Esophagus muscularis mucosa (tissue), 4 donors: ENCODE data around the gene RBMS3. TPM values are rescaled to one million over a fixed set of nuclear protein-coding genes. Genes with fewer than 3 reads are reported as not detected.
"Not testable (repeated sequence)": the region's sequence is repeated elsewhere in the genome, so short reads cannot be mapped to it uniquely, and the experiment has no call there.

Source experiments
- DNase-seq: peaks from one replicate; pipeline ENCODE4 v3.0.0-alpha.2; 2017; ENCODE audit errors: extremely low spot score
- H3K27ac ChIP-seq, 4 donors: fragments of 200-600 bp; sonication (generic); replicated peaks in 1 of 4; 1 replicate in 3 of 4; 2 replicates in 1 of 4; pipeline ENCODE4 v1.5.1; 2016 to 2019; ENCODE audit warnings: mild to moderate bottlenecking in 1 of 4
- H3K27me3 ChIP-seq, 4 donors: fragments of 200-600 bp; sonication (generic); one replicate each; pipeline versions ENCODE4 v1.5.1 to v1.6.0; 2016 to 2019
- H3K36me3 ChIP-seq, 4 donors: fragments of 200-600 bp; sonication (generic); one replicate each; pipeline ENCODE4 v1.5.1; 2016 to 2019
- H3K4me1 ChIP-seq, 4 donors: fragments of 200-600 bp; sonication (generic); one replicate each; pipeline ENCODE4 v1.5.1; 2016 to 2019
- H3K4me3 ChIP-seq, 4 donors: fragments of 200-600 bp; sonication (generic); 1 replicate in 2 of 4; 2 replicates in 2 of 4; pipeline ENCODE4 v1.5.1; 2016 to 2019; ENCODE audit warnings: mild to moderate bottlenecking in 4 of 4, moderate library complexity in 1 of 4
- H3K9me3 ChIP-seq, 4 donors: fragments of 200-600 bp; sonication (generic); 1 replicate in 3 of 4; 2 replicates in 1 of 4; pipeline ENCODE4 v1.5.1; 2016 to 2019
- EP300 ChIP-seq: sonication (generic); formaldehyde crosslinking; IDR thresholded peaks from one replicate; pipeline ENCODE4 v1.6.1; 2017; ENCODE audit warnings: antibody characterized with exemption
- POLR2A ChIP-seq: fragments of 450-650 bp; IDR thresholded peaks from one replicate; pipeline ENCODE4 v1.6.1; 2017; ENCODE audit warnings: antibody characterized with exemption, moderate library complexity, mild to moderate bottlenecking, low read depth
- POLR2AphosphoS5 ChIP-seq, 2 donors: sonication (generic); formaldehyde crosslinking; IDR thresholded peaks; one replicate each; pipeline ENCODE4 v1.6.1; 2017; ENCODE audit warnings: antibody characterized with exemption in 2 of 2
- WGBS: methylation state at CpG from one replicate; pipeline ENCODE4 v1.1.5; 2018; 5-methylcytosine and 5-hydroxymethylcytosine counted together
- intact Hi-C: fragments of 100-400 bp; cut with DNase I; formaldehyde crosslinking; loops from one replicate; pipeline ENCODE4 v1.15.1; 2023
- total RNA-seq, 4 donors: library from RNA; depleted of rRNA; stranded (reverse); fragments of >200 nt; gene quantifications; one replicate each; pipeline versions ENCODE4 v1.1.0 to v1.2.1, GENCODE V29; 2016
- TF ChIP-seq, protein P1 (sequence below), 3 experiments: fragments of 200-600 bp in 2 of 3; fragments of 450-650 bp in 1 of 3; sonication (generic) in 2 of 3; IDR thresholded peaks; one replicate each; pipeline ENCODE4 v1.5.1; 2017 to 2019; ENCODE audit warnings: antibody characterized with exemption in 3 of 3, mild to moderate bottlenecking in 2 of 3, moderate library complexity in 1 of 3

The RBMS3 gene
- total RNA-seq, 4 donors from 2014 or later = 53.0 to 81.5 (median 61.2) TPM

DNA sequence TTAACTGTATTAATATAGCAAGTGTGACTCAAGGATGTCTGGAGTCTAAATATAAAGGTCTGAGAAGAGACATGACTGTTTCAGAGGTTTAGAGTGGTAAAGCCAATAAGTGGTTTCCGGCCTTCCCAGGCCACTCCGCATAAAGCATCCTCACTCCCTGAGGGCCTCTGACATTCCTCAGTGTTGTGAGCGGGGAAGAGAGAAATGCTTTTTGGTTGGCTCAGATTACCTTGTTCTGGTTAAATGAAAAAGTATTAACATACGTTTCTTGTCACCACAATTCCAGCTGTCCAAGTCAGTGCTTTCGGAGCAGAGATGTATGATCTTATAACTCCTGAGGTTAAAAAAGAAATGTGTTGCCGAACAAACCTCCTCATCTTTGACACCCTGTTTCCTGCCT is 103.8 kb downstream of the RBMS3 start:
- no peak for DNase-seq
- Histone ChIP-seq H3K27ac (peak overlapping the region; percentile 51 to 67 (median 57)), H3K9me3 (peaks cover 0 to 3% (median 0%) of the 10 kb centered on the region in 4 donors), H3K36me3 (no peaks in the 10 kb centered on the region), H3K27me3 (no peaks in the 10 kb centered on the region), H3K4me1 (peaks cover 12 to 41% (median 30%) of the 10 kb centered on the region in 4 donors), H3K4me3 (no peak overlapping the region)
- TF ChIP-seq POLR2AphosphoS5 (IDR thresholded peaks at IDR 0.05) (peak in 1 of 2 donors; percentile 22), EP300 (no peak), POLR2A (no peak)
- TF ChIP-seq, protein P1, sequence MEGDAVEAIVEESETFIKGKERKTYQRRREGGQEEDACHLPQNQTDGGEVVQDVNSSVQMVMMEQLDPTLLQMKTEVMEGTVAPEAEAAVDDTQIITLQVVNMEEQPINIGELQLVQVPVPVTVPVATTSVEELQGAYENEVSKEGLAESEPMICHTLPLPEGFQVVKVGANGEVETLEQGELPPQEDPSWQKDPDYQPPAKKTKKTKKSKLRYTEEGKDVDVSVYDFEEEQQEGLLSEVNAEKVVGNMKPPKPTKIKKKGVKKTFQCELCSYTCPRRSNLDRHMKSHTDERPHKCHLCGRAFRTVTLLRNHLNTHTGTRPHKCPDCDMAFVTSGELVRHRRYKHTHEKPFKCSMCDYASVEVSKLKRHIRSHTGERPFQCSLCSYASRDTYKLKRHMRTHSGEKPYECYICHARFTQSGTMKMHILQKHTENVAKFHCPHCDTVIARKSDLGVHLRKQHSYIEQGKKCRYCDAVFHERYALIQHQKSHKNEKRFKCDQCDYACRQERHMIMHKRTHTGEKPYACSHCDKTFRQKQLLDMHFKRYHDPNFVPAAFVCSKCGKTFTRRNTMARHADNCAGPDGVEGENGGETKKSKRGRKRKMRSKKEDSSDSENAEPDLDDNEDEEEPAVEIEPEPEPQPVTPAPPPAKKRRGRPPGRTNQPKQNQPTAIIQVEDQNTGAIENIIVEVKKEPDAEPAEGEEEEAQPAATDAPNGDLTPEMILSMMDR (IDR thresholded peaks at IDR 0.05) = no peak
- intact Hi-C loops = no loop called here
- 48% methylated on average over 6 of the region's 6 CpGs for WGBS

DNA sequence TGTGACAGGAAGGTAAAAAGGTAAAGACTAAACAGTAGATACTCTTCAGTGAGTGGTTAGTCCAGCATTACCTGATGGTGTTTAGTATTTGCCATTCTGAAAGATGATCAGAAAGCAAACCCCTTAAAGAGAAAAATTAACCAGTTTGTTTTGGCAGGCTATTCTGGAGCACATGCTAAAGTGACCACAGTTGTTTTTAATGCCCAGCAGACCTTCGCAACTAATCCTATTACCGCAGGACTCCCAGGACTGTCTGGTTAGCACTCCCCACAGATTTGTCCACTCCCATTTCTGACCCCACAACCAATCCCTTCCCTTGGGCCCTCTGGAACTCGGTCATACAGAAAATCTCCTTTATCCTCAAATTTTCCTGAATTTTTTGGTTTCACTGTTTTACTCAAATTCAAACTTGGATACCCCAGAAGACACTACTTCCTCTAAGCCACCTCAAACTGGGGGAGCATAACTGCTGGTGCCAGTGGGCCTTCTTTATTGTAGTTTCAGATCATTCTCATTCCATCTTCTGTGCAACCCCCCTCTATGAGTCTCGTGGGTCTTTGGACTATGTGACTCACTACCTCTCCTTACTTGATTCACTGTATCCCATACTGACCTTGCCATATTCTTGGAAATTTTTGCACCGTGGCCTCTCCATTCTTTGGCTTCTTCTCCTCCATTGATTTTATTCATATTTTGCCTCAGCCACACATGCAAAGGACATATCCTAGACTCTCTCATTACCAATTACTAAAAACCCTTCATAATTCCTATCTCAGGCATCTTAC is 104.4 kb downstream of the RBMS3 start:
- DNase-seq = no peak
- 58% methylated on average over 5 of the region's 5 CpGs for WGBS
- no peaks in the 10 kb centered on the region for H3K36me3 ChIP-seq
- H3K27me3 ChIP-seq = no peaks in the 10 kb centered on the region
- intact Hi-C loops = no loop called here
- no peak overlapping the region for H3K4me3 ChIP-seq
- H3K4me1 ChIP-seq = peaks cover 12 to 41% (median 30%) of the 10 kb centered on the region in 4 donors
- TF ChIP-seq EP300 = no peak
- TF ChIP-seq POLR2A = no peak
- TF ChIP-seq POLR2AphosphoS5 (IDR thresholded peaks at IDR 0.05) = no peak
- TF ChIP-seq, protein P1 (IDR thresholded peaks at IDR 0.05) = no peak
- H3K9me3 ChIP-seq = peaks cover 0 to 3% (median 0%) of the 10 kb centered on the region in 4 donors
- H3K27ac ChIP-seq = peak overlapping the region; percentile 51 to 67 (median 57)

DNA sequence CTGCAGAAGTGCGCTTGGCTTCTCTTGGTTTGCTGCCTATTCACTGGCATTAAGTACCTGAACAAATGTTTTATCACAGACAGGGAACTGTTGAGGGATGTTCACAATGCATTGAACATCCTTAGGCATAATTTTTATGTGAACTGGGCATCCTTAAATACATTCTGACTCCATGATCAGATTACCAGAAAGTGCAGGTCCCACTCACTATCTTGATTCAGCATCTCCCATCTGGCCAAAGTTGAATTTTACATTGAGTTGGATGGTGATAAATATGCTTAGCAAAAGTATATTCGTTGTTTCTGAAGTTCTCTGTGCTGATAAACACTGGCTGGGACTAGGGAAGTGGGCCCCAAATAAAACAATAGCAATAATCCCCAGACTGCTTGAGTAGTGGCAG is 108.5 kb downstream of the RBMS3 start:
- DNase-seq = no peak
- H3K27ac ChIP-seq = no peak overlapping the region
- H3K4me3 ChIP-seq = no peak overlapping the region
- intact Hi-C loops = no loop called here
- no peaks in the 10 kb centered on the region for H3K36me3 ChIP-seq
- TF ChIP-seq POLR2A (no peak), EP300 (no peak)
- TF ChIP-seq, protein P1 (IDR thresholded peaks at IDR 0.05) = no peak
- H3K27me3 ChIP-seq = no peaks in the 10 kb centered on the region
- 67% methylated on average over 2 of the region's 2 CpGs for WGBS
- H3K4me1 ChIP-seq = peaks cover 0 to 12% (median 11%) of the 10 kb centered on the region in 4 donors
- H3K9me3 ChIP-seq = no peaks in the 10 kb centered on the region

DNA sequence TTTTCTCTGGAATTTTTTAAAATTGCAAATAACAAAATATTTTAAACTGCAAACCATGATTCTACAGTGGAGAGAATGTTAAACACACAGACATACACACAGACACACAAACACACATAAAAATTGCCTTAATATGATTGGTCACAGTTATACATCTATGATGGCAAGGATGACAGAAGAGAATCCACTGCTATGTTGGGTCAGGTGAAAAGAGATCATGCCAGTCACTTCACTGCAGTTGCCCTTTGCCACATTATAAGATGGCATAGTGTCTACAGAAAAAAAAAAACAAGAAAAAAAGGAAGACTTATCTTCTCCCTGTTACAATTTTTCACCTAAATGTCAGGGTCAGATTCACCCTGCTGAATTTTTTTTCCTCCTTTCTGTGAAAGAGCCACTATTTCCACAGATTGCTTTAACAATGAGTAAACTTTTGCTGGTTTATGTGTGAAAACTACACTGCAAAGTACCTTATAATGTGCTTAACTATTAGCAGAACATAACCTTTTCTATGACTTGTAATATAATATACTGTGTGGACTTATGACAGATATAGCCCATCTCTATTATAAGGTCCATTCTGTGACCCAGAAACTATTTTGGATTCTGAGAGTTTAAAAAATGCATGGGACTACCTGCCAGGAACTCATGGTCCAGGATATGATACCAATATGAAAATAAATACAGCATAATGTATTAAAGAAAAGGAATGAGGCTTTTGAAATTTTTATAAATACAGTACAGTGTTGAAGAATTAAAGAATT is 111.9 kb downstream of the RBMS3 start:
- H3K4me1 ChIP-seq = peaks cover 0 to 2% (median under 1%) of the 10 kb centered on the region in 4 donors
- TF ChIP-seq POLR2A (no peak), POLR2AphosphoS5 (IDR thresholded peaks at IDR 0.05) (no peak), EP300 (no peak)
- TF ChIP-seq, protein P1 (IDR thresholded peaks at IDR 0.05) = no peak
- H3K27ac ChIP-seq = no peak overlapping the region
- no peaks in the 10 kb centered on the region for H3K36me3 ChIP-seq
- H3K4me3 ChIP-seq = no peak overlapping the region
- no peak for DNase-seq
- intact Hi-C loops = no loop called here
- no peaks in the 10 kb centered on the region for H3K27me3 ChIP-seq
- no peaks in the 10 kb centered on the region for H3K9me3 ChIP-seq

DNA sequence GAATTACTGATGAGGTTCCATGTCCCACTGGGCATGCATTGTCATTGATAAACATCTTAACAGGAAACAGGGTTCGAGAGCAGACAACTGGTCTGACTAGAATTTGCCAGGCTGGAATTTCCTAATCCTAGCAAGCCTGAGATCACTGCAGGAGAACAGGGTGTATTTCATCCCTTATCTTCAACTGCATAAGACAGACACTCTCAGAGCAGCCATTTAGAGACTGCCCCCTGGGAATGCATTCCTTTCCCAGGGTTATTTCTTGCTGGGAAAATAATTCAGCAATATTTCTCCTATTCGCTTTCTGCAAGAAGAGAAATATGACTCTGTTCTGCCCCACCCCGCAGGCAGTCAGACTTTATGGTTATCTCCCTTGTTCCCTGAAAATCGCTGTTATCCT is 113.1 kb downstream of the RBMS3 start:
- 94% methylated on average over 4 of the region's 4 CpGs for WGBS
- H3K4me3 ChIP-seq, H3K27ac ChIP-seq, H3K27me3 ChIP-seq, H3K9me3 ChIP-seq, H3K36me3 ChIP-seq, intact Hi-C loops, DNase-seq: not testable (repeated sequence)
- H3K4me1 ChIP-seq = peaks cover 0 to 13% (median 10%) of the 10 kb centered on the region in 4 donors
